ENCODE measurements around the gene MYO7B. TPM values are rescaled to one million over a fixed set of nuclear protein-coding genes. Genes with fewer than 3 reads are reported as not detected.

MYO7B gene
- polyA plus RNA-seq, 1 of the 3 experiments (the other 2 are of a cell fraction): 0.08 TPM

DNA sequence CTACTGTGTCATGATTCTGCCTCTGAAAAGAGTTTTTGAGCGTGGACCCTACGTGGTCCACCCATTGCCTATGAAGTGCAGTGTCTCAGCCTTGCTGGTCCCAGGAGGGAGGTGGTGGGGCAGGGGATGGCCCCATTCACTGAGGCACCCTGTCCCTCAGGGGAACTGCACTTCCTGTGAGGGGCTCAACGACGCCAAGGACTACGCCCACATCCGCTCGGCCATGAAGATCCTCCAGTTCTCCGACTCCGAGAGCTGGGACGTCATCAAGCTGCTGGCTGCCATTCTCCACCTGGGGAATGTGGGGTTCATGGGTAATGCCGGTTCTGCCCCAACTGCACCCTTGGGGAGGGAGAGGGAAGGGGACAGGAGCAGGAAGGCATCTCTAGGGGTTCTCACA, 42.5 kb downstream of the MYO7B start:
- Histone ChIP-seq H3F3A (replicated peaks; ENCODE audit: insufficient read depth) (no peaks in the 10 kb centered on the region), H3K27me3 (ENCODE audit: insufficient read depth) (no peaks in the 10 kb centered on the region), H3K4me2 (no peak overlapping the region), H3K27ac (ENCODE audit: low read depth in 2 of 2, low read length in 1 of 2) (no peak overlapping the region), H3K4me1 (ENCODE audit: control insufficient read depth in 1 of 2, insufficient read depth in 2 of 2, low read depth in 1 of 2, low read length in 1 of 2) (peaks cover 0 to 14% of the 10 kb centered on the region in 2 experiments; a peak in 1 of 4 replicates), H3K9me3 (no peaks in the 10 kb centered on the region), H3K9ac (no peak overlapping the region), H3K79me2 (ENCODE audit: insufficient read depth) (no peaks in the 10 kb centered on the region), H2AFZ (ENCODE audit: low read depth) (no peak overlapping the region), H3K36me3 (replicated peaks in 1 of 2; ENCODE audit: control insufficient read depth in 1 of 2, insufficient read depth in 2 of 2, low read length in 1 of 2) (no peaks in the 10 kb centered on the region), H3K9me2 (no peaks in the 10 kb centered on the region), H3K4me3 (ENCODE audit: low read depth in 2 of 2, low read length in 1 of 2) (no peak overlapping the region), H4K20me1 (ENCODE audit: insufficient read depth) (no peaks in the 10 kb centered on the region)
- ChIA-PET POLR2A (interaction anchor here (1.0 kb wide), 1 partner anchor 24 kb away, joined by 3 read pairs; no protein-coding TSS in a partner anchor), CTCF (interaction anchor here (0.6 to 1.4 kb wide), 3 partner anchors 118 to 677 kb away, joined by 3 read pairs; no protein-coding TSS in a partner anchor)
- WGBS (ENCODE audit: low lambda C conversion rate): 93% methylated on average over 10 of the region's 11 CpGs
- TF ChIP-seq YY1 (IDR thresholded peaks at IDR 0.05; ENCODE audit: low read depth) (no peak), NFIC (IDR thresholded peaks at IDR 0.05; ENCODE audit: borderline replicate concordance) (no peak), MXI1 (IDR thresholded peaks at IDR 0.05; ENCODE audit: low read depth, low read length) (no peak), GATA2 (CRISPR knock-in tag; IDR thresholded peaks at IDR 0.05) (no peak), EZH2phosphoT487 (IDR thresholded peaks at IDR 0.05; ENCODE audit: borderline replicate concordance, low read depth) (no peak), POLR2AphosphoS5 (IDR thresholded peaks at IDR 0.05; ENCODE audit: low read depth, low read length) (no peak), FOSL2 (IDR thresholded peaks at IDR 0.05; ENCODE audit: borderline replicate concordance, low read depth) (no peak)
- TF ChIP-seq, protein P1, sequence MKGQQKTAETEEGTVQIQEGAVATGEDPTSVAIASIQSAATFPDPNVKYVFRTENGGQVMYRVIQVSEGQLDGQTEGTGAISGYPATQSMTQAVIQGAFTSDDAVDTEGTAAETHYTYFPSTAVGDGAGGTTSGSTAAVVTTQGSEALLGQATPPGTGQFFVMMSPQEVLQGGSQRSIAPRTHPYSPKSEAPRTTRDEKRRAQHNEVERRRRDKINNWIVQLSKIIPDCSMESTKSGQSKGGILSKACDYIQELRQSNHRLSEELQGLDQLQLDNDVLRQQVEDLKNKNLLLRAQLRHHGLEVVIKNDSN (IDR thresholded peaks at IDR 0.05; ENCODE audit: borderline replicate concordance, low read depth): no peak
- no peak for DNase-seq

DNA sequence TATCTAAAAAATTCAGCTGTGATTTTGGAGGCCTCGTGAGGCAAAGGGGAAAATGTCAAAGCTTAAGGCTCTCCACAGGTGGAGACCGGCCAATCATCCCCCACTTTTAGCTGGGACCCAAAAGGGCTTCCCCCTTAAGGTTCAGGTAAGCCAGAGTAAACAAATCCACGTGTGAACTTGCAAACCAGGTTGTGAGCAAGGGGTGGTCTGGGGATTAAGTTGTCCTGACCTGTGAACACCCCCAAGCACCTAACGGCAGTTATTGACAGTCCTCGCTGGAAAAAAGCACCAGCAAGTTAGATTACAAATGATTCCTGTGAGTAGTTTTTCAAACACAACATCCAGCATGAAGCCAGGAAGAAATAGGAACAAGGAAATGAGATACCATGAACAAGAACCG, 42.9 kb downstream of the MYO7B start:
- Histone ChIP-seq H3F3A (replicated peaks; ENCODE audit: insufficient read depth) (no peaks in the 10 kb centered on the region), H3K9ac (no peak overlapping the region), H3K9me2 (no peaks in the 10 kb centered on the region), H3K27me3 (ENCODE audit: insufficient read depth) (no peaks in the 10 kb centered on the region), H3K4me2 (no peak overlapping the region), H4K20me1 (ENCODE audit: insufficient read depth) (no peaks in the 10 kb centered on the region), H3K4me3 (ENCODE audit: low read depth in 2 of 2, low read length in 1 of 2) (no peak overlapping the region), H3K9me3 (no peaks in the 10 kb centered on the region), H2AFZ (ENCODE audit: low read depth) (no peak overlapping the region), H3K27ac (ENCODE audit: low read depth in 2 of 2, low read length in 1 of 2) (no peak overlapping the region), H3K36me3 (replicated peaks in 1 of 2; ENCODE audit: control insufficient read depth in 1 of 2, insufficient read depth in 2 of 2, low read length in 1 of 2) (no peaks in the 10 kb centered on the region), H3K79me2 (ENCODE audit: insufficient read depth) (no peaks in the 10 kb centered on the region), H3K4me1 (ENCODE audit: control insufficient read depth in 1 of 2, insufficient read depth in 2 of 2, low read depth in 1 of 2, low read length in 1 of 2) (peaks cover 0 to 14% of the 10 kb centered on the region in 2 experiments; a peak in 1 of 4 replicates)
- 77% methylated on average over 6 of the region's 6 CpGs for WGBS (ENCODE audit: low lambda C conversion rate)
- ChIA-PET CTCF (interaction anchor here (0.6 to 1.4 kb wide), 3 partner anchors 117 to 677 kb away, joined by 3 read pairs; no protein-coding TSS in a partner anchor), POLR2A (interaction anchor here (1.0 kb wide), 1 partner anchor 24 kb away, joined by 3 read pairs; no protein-coding TSS in a partner anchor)
- no peak for TF ChIP-seq TCF12 (IDR thresholded peaks at IDR 0.05)
- TF ChIP-seq FOSL2 (IDR thresholded peaks at IDR 0.05; ENCODE audit: borderline replicate concordance, low read depth): no peak
- TF ChIP-seq EP300 (IDR thresholded peaks at IDR 0.05; ENCODE audit: borderline replicate concordance in 1 of 2, low read depth in 1 of 2, low read length in 1 of 2): no peak
- TF ChIP-seq FOXM1 (IDR thresholded peaks at IDR 0.05; ENCODE audit: low read depth): no peak
- no peak for TF ChIP-seq RCOR1 (IDR thresholded peaks at IDR 0.05; ENCODE audit: low read length)
- TF ChIP-seq GABPA (IDR thresholded peaks at IDR 0.05; ENCODE audit: low read depth): no peak
- TF ChIP-seq EZH2phosphoT487 (IDR thresholded peaks at IDR 0.05; ENCODE audit: borderline replicate concordance, low read depth): no peak
- no peak for TF ChIP-seq MEF2A (IDR thresholded peaks at IDR 0.05; ENCODE audit: borderline replicate concordance, low read depth)
- TF ChIP-seq, protein P1 (IDR thresholded peaks at IDR 0.05; ENCODE audit: borderline replicate concordance, low read depth): no peak
- TF ChIP-seq POLR2AphosphoS5 (IDR thresholded peaks at IDR 0.05; ENCODE audit: low read depth, low read length): no peak
- no peak for TF ChIP-seq FOXJ3 (CRISPR knock-in tag; IDR thresholded peaks at IDR 0.05)
- no peak for TF ChIP-seq TAF1 (IDR thresholded peaks at IDR 0.05; ENCODE audit: borderline replicate concordance, low read depth, low read length)
- TF ChIP-seq ELF1 (IDR thresholded peaks at IDR 0.05): no peak
- TF ChIP-seq TEAD4 (IDR thresholded peaks at IDR 0.05; ENCODE audit: borderline replicate concordance, insufficient read depth): no peak
- TF ChIP-seq NRF1 (IDR thresholded peaks at IDR 0.05; ENCODE audit: low read depth, low read length): no peak
- no peak for TF ChIP-seq CHD2 (IDR thresholded peaks at IDR 0.05; ENCODE audit: low read length, partially characterized antibody)
- no peak for DNase-seq
